WTC11 (cell line): ENCODE data around the gene PAQR9. TPM values are rescaled to one million over a fixed set of nuclear protein-coding genes. Genes with fewer than 3 reads are reported as not detected.
A peak's percentile ranks its signal among the peaks of the same experiment; 100 is the strongest.

Experiments
- ATAC-seq: fragments of 200-7000 bp; cut with Tn5 transposase; 2 replicates; pipeline ENCODE4 v1.10.0; 2021; ENCODE audit warnings: mild to moderate bottlenecking, moderate library complexity
- CTCF ChIA-PET: fragments of 300-600 bp; sonication (Branson Sonifier 250); formaldehyde crosslinking; loops from one replicate; lab custom pipeline; 2021; ENCODE audit warnings: antibody characterized with exemption; lab: Charles Lee
- POLR2A ChIA-PET: fragments of 350-600 bp; sonication (Branson Sonifier 250); formaldehyde crosslinking; loops from one replicate; lab custom pipeline; 2021; ENCODE audit warnings: antibody characterized with exemption; lab: Charles Lee
- DNase-seq: peaks from one replicate; pipeline ENCODE4 v3.0.0; 2021; ENCODE audit warnings: low spot score
- H3K27ac Mint-ChIP-seq: 2 replicates; pipeline ENCODE4 v1.8.0; 2021; ENCODE audit warnings: mixed read lengths
- H3K27me3 Mint-ChIP-seq: 2 replicates; pipeline ENCODE4 v1.8.0; 2021; ENCODE audit warnings: low read depth, mild to moderate bottlenecking, moderate library complexity, mixed read lengths
- H3K36me3 Mint-ChIP-seq: 2 replicates; pipeline ENCODE4 v1.8.0; 2021; ENCODE audit warnings: mixed read lengths
- H3K4me1 Mint-ChIP-seq: 2 replicates; pipeline ENCODE4 v1.8.0; 2022; ENCODE audit warnings: mixed read lengths
- H3K4me3 Mint-ChIP-seq: 2 replicates; pipeline ENCODE4 v1.8.0; 2021; ENCODE audit warnings: mild to moderate bottlenecking, moderate library complexity, mixed read lengths
- H3K9me3 Mint-ChIP-seq: 2 replicates; pipeline ENCODE4 v1.8.0; 2021; ENCODE audit warnings: mixed read lengths
- GRHL2 ChIP-seq: fragments of 250-450 bp; sonication (Bioruptor Pico); IDR thresholded peaks from 2 replicates; pipeline ENCODE4 v1.8.0; 2022; ENCODE audit warnings: mild to moderate bottlenecking, moderate library complexity; ENCODE audit not compliant: insufficient replicate concordance, severe bottlenecking
- IRF2 ChIP-seq: sonication (generic); formaldehyde crosslinking; IDR thresholded peaks from 2 replicates; pipeline ENCODE4 v1.8.0; 2022; ENCODE audit warnings: low read depth, missing genetic modification reagents, borderline replicate concordance
- JUN ChIP-seq: sonication (generic); formaldehyde crosslinking; IDR thresholded peaks from 2 replicates; pipeline ENCODE4 v1.8.0; 2023; ENCODE audit warnings: mild to moderate bottlenecking, missing genetic modification reagents
- NFE2L1 ChIP-seq: sonication (generic); formaldehyde crosslinking; IDR thresholded peaks from 2 replicates; pipeline ENCODE4 v1.8.1; 2023; ENCODE audit warnings: missing genetic modification reagents
- NR3C1 ChIP-seq: sonication (generic); formaldehyde crosslinking; conservative IDR thresholded peaks from 2 replicates; pipeline ENCODE4 v1.8.1; 2023; ENCODE audit warnings: low read depth, mild to moderate bottlenecking, missing genetic modification reagents
- SOX15 ChIP-seq: fragments of 250-450 bp; sonication (Bioruptor Pico); IDR thresholded peaks from 2 replicates; pipeline ENCODE4 v1.9.0; 2021; ENCODE audit warnings: mild to moderate bottlenecking
- ZNF138 ChIP-seq: sonication (generic); formaldehyde crosslinking; conservative IDR thresholded peaks from 2 replicates; pipeline ENCODE4 v1.8.1; 2022; ENCODE audit warnings: mild to moderate bottlenecking, moderate library complexity, missing genetic modification reagents
- ZNF232 ChIP-seq: sonication (generic); formaldehyde crosslinking; IDR thresholded peaks from 2 replicates; pipeline ENCODE4 v1.8.0; 2022; ENCODE audit warnings: mild to moderate bottlenecking, missing genetic modification reagents
- ZNF396 ChIP-seq: fragments of 250-450 bp; sonication (Bioruptor Pico); IDR thresholded peaks from 2 replicates; pipeline ENCODE4 v1.8.0; 2021; ENCODE audit warnings: mild to moderate bottlenecking, moderate library complexity, borderline replicate concordance
- ZNF416 ChIP-seq: fragments of 250-450 bp; sonication (Bioruptor Pico); IDR thresholded peaks from 2 replicates; pipeline ENCODE4 v1.9.0; 2021; ENCODE audit warnings: mild to moderate bottlenecking, inconsistent platforms
- total RNA-seq: library from RNA; stranded (reverse); gene quantifications from 3 replicates; pipeline ENCODE4 v1.2.3, GENCODE V29; 2021
- TF ChIP-seq, protein P1 (sequence below): sonication (generic); formaldehyde crosslinking; IDR thresholded peaks from 2 replicates; pipeline ENCODE4 v1.8.0; 2022; ENCODE audit warnings: missing genetic modification reagents
- TF ChIP-seq, protein P2 (sequence below): sonication (generic); formaldehyde crosslinking; conservative IDR thresholded peaks from 2 replicates; pipeline ENCODE4 v1.8.1; 2023; ENCODE audit warnings: mild to moderate bottlenecking, low read depth, missing genetic modification reagents, moderate library complexity
- TF ChIP-seq, protein P3 (sequence below): sonication (generic); formaldehyde crosslinking; IDR thresholded peaks from 2 replicates; pipeline ENCODE4 v1.8.1; 2023; ENCODE audit warnings: mild to moderate bottlenecking, missing genetic modification reagents, moderate library complexity
- TF ChIP-seq, protein P4 (sequence below): fragments of 250-450 bp; sonication (Bioruptor Pico); IDR thresholded peaks from 2 replicates; pipeline ENCODE4 v1.8.0; 2021; ENCODE audit warnings: mild to moderate bottlenecking
- TF ChIP-seq, protein P5 (sequence below): sonication (generic); formaldehyde crosslinking; IDR thresholded peaks from 2 replicates; pipeline ENCODE4 v1.8.0; 2022; ENCODE audit warnings: mild to moderate bottlenecking, missing genetic modification reagents
- TF ChIP-seq, protein P6 (sequence below): fragments of 250-450 bp; sonication (Bioruptor Pico); conservative IDR thresholded peaks from 2 replicates; pipeline ENCODE4 v1.9.0; 2021; ENCODE audit warnings: mild to moderate bottlenecking
- TF ChIP-seq, protein P7 (sequence below): fragments of 250-450 bp; sonication (Bioruptor Pico); IDR thresholded peaks from 2 replicates; pipeline ENCODE4 v2.1.2; 2022; ENCODE audit warnings: mild to moderate bottlenecking, moderate library complexity

Gene PAQR9
- total RNA-seq, 1 experiment from 2014 or later: 2.0 TPM

DNA sequence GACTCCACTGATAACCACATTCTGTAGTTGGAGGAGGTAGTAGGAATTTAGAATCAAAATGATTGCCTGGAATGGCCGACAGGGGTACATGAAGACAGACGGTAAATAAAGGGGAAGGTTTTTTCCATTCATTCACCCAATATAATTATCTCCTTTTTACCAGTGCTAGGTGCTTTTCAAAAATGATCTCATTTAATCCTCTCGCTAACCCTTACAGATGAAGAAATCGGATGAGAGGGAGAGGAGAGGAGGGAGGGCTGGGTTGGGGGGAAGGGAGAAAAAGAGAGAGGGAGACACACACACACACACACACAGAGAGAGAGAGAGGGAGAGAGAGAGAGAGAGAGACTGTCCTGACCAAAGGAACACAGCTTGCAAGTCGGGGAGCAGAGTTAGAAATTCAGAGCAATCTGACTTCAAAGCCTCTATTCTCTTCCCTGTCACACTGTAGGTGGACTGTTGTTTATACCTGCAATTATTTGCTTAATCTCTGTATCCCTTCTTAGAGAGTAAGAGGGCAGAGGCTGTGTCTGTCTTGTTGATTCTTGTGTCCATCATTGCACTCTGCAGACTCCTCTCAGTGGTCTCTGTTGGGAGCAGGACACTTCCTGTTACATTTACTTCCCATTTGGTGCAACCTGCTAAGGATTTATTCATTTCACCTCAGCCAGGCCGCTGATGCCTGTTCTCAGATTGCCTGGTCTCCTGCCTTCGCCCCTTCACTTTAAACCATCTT, 18.7 kb upstream of the PAQR9 start:
- peak; percentile 61 for ATAC-seq
- H3K27ac Mint-ChIP-seq: 0 out of 2 replicates have a peak overlapping the region, but pooled peaks have one; percentile 16
- H3K9me3 Mint-ChIP-seq: no peaks in the 10 kb centered on the region
- POLR2A ChIA-PET: interaction anchor here (0.9 to 1.8 kb wide), 2 partner anchors 14 to 19 kb away, joined by 3 to 9 read pairs; partner anchors contain the start of gene U2SURP
- H3K27me3 Mint-ChIP-seq: no peaks in the 10 kb centered on the region
- CTCF ChIA-PET: interaction anchor here (1.1 to 2.3 kb wide), 9 partner anchors 8 to 154 kb away, joined by 3 to 20 read pairs (median 3); partner anchors contain the start of gene U2SURP
- H3K36me3 Mint-ChIP-seq: no peaks in the 10 kb centered on the region
- DNase-seq: no peak
- peaks cover 18% of the 10 kb centered on the region for H3K4me1 Mint-ChIP-seq
- TF ChIP-seq SOX15 (CRISPR knock-in tag) (no peak), JUN (CRISPR knock-in tag) (no peak), NR3C1 (CRISPR knock-in tag) (no peak), IRF2 (CRISPR knock-in tag) (no peak), NFE2L1 (CRISPR knock-in tag) (no peak), GRHL2 (CRISPR knock-in tag) (no peak), ZNF138 (CRISPR knock-in tag) (no peak), ZNF232 (CRISPR knock-in tag) (no peak), ZNF416 (CRISPR knock-in tag) (no peak), ZNF396 (CRISPR knock-in tag) (no peak)
- TF ChIP-seq, protein P1, sequence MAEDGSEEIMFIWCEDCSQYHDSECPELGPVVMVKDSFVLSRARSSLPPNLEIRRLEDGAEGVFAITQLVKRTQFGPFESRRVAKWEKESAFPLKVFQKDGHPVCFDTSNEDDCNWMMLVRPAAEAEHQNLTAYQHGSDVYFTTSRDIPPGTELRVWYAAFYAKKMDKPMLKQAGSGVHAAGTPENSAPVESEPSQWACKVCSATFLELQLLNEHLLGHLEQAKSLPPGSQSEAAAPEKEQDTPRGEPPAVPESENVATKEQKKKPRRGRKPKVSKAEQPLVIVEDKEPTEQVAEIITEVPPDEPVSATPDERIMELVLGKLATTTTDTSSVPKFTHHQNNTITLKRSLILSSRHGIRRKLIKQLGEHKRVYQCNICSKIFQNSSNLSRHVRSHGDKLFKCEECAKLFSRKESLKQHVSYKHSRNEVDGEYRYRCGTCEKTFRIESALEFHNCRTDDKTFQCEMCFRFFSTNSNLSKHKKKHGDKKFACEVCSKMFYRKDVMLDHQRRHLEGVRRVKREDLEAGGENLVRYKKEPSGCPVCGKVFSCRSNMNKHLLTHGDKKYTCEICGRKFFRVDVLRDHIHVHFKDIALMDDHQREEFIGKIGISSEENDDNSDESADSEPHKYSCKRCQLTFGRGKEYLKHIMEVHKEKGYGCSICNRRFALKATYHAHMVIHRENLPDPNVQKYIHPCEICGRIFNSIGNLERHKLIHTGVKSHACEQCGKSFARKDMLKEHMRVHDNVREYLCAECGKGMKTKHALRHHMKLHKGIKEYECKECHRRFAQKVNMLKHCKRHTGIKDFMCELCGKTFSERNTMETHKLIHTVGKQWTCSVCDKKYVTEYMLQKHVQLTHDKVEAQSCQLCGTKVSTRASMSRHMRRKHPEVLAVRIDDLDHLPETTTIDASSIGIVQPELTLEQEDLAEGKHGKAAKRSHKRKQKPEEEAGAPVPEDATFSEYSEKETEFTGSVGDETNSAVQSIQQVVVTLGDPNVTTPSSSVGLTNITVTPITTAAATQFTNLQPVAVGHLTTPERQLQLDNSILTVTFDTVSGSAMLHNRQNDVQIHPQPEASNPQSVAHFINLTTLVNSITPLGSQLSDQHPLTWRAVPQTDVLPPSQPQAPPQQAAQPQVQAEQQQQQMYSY (CRISPR knock-in tag): no peak
- TF ChIP-seq, protein P2, sequence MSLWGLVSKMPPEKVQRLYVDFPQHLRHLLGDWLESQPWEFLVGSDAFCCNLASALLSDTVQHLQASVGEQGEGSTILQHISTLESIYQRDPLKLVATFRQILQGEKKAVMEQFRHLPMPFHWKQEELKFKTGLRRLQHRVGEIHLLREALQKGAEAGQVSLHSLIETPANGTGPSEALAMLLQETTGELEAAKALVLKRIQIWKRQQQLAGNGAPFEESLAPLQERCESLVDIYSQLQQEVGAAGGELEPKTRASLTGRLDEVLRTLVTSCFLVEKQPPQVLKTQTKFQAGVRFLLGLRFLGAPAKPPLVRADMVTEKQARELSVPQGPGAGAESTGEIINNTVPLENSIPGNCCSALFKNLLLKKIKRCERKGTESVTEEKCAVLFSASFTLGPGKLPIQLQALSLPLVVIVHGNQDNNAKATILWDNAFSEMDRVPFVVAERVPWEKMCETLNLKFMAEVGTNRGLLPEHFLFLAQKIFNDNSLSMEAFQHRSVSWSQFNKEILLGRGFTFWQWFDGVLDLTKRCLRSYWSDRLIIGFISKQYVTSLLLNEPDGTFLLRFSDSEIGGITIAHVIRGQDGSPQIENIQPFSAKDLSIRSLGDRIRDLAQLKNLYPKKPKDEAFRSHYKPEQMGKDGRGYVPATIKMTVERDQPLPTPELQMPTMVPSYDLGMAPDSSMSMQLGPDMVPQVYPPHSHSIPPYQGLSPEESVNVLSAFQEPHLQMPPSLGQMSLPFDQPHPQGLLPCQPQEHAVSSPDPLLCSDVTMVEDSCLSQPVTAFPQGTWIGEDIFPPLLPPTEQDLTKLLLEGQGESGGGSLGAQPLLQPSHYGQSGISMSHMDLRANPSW: no peak
- TF ChIP-seq, protein P3, sequence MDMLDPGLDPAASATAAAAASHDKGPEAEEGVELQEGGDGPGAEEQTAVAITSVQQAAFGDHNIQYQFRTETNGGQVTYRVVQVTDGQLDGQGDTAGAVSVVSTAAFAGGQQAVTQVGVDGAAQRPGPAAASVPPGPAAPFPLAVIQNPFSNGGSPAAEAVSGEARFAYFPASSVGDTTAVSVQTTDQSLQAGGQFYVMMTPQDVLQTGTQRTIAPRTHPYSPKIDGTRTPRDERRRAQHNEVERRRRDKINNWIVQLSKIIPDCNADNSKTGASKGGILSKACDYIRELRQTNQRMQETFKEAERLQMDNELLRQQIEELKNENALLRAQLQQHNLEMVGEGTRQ (CRISPR knock-in tag): no peak
- TF ChIP-seq, protein P4, sequence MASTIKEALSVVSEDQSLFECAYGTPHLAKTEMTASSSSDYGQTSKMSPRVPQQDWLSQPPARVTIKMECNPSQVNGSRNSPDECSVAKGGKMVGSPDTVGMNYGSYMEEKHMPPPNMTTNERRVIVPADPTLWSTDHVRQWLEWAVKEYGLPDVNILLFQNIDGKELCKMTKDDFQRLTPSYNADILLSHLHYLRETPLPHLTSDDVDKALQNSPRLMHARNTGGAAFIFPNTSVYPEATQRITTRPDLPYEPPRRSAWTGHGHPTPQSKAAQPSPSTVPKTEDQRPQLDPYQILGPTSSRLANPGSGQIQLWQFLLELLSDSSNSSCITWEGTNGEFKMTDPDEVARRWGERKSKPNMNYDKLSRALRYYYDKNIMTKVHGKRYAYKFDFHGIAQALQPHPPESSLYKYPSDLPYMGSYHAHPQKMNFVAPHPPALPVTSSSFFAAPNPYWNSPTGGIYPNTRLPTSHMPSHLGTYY (CRISPR knock-in tag): no peak
- TF ChIP-seq, protein P5, sequence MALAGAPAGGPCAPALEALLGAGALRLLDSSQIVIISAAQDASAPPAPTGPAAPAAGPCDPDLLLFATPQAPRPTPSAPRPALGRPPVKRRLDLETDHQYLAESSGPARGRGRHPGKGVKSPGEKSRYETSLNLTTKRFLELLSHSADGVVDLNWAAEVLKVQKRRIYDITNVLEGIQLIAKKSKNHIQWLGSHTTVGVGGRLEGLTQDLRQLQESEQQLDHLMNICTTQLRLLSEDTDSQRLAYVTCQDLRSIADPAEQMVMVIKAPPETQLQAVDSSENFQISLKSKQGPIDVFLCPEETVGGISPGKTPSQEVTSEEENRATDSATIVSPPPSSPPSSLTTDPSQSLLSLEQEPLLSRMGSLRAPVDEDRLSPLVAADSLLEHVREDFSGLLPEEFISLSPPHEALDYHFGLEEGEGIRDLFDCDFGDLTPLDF (CRISPR knock-in tag): no peak
- TF ChIP-seq, protein P6, sequence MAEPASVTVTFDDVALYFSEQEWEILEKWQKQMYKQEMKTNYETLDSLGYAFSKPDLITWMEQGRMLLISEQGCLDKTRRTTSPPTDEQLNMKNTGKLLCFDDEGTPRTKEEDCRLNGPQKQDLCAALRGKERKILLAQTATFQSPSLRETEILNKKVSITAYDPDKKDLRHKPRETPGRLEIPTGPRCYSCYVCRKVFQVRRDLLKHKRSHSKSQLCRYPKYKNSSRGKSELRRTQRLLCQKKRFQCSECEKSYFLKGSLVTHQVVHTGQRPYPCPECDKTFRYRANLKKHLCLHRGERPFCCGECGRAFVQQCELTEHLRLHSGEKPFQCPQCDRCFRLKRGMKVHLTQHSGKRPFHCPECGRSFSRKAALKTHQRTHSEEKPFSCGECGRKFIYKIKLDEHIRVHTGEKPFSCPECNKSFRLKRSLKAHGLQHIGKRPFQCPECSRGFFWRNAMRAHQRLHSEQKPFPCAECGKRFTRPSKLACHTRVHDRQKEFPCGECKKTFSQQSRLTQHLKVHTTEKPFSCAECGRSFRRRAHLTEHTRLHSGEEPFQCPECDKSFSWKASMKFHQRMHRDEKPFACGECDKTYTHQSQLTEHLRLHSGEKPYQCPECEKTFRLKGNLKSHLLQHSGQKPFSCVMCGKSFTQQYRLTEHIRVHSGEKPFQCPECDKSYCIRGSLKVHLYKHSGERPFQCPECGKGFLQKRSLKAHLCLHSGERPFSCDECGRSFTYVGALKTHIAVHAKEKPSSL: no peak
- TF ChIP-seq, protein P7, sequence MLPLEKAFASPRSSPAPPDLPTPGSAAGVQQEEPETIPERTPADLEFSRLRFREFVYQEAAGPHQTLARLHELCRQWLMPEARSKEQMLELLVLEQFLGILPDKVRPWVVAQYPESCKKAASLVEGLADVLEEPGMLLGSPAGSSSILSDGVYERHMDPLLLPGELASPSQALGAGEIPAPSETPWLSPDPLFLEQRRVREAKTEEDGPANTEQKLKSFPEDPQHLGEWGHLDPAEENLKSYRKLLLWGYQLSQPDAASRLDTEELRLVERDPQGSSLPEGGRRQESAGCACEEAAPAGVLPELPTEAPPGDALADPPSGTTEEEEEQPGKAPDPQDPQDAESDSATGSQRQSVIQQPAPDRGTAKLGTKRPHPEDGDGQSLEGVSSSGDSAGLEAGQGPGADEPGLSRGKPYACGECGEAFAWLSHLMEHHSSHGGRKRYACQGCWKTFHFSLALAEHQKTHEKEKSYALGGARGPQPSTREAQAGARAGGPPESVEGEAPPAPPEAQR (CRISPR knock-in tag): no peak
- no peak overlapping the region for H3K4me3 Mint-ChIP-seq
